ENCODE measurements around the gene STXBP6. TPM values are rescaled to one million over a fixed set of nuclear protein-coding genes. Genes with fewer than 3 reads are reported as not detected.

STXBP6 gene
- total and polyA plus RNA-seq, 2 of the 13 experiments (the other 11 are each of a cell fraction or from before 2014, with no cell fraction given), result 35.3 to 42.8 TPM

GRCh38 chr14:24814944-24815343 is 235.0 kb downstream of the STXBP6 start (continued):
- peak; percentile 36; the same call in 1 of the 2 replicates for TF ChIP-seq ARID5B (CRISPR knock-in tag; IDR thresholded peaks at IDR 0.05)
- no peak for TF ChIP-seq CHD2 (IDR thresholded peaks at IDR 0.05; ENCODE audit: low read depth, low read length)
- TF ChIP-seq MAF1 (CRISPR knock-in tag; IDR thresholded peaks at IDR 0.05; ENCODE audit: borderline replicate concordance), result 0 out of 2 replicates have a peak, but pooled peaks have one; percentile 22
- TF ChIP-seq ZSCAN25 (CRISPR knock-in tag; IDR thresholded peaks at IDR 0.05), result 0 out of 2 replicates have a peak, but pooled peaks have one; percentile 6
- TF ChIP-seq ZNF12 (CRISPR knock-in tag; IDR thresholded peaks at IDR 0.05), result 0 out of 2 replicates have a peak, but pooled peaks have one; percentile 12

GRCh38 chr14:24814346-24814745 is 235.6 kb downstream of the STXBP6 start:
- no peaks in the 10 kb centered on the region for H3K27me3 ChIP-seq (ENCODE audit: control insufficient read depth in 1 of 2, insufficient read depth in 2 of 2, low read length in 2 of 2)
- no peaks in the 10 kb centered on the region for H3K9me3 ChIP-seq (ENCODE audit: low read length)
- no peak overlapping the region for H3K4me2 ChIP-seq (ENCODE audit: low read depth, low read length)
- WGBS (ENCODE audit: low lambda C conversion rate), result 95% methylated on average over 2 of the region's 2 CpGs
- no peak overlapping the region for H2AFZ ChIP-seq (ENCODE audit: low read length)
- H3K9ac ChIP-seq (ENCODE audit: insufficient read depth, low read depth, low read length), result no peak overlapping the region
- no peaks in the 10 kb centered on the region for H4K20me1 ChIP-seq (ENCODE audit: insufficient read depth, low read length)
- in situ Hi-C loops (cut with HindIII; ENCODE audit: extremely low pct_ligation_motif_present, low pct_unique_long_range_greater_than_20kb), result no loop called here
- no peak overlapping the region for H3K27ac ChIP-seq (ENCODE audit: extremely low read length, insufficient read depth, low read length)
- intact Hi-C loops (cut with micrococcal nuclease; ENCODE audit: unreplicated experiment), result no loop called here
- ATAC-seq (no peak), FAIRE-seq (no peak), DNase-seq (ENCODE audit: low spot score) (no peak)
- ChIA-PET CTCF (ENCODE audit: low intra/inter-chr PET ratio, low total read pairs) (no interaction called here), POLR2A (interaction anchor here (0.7 to 10.7 kb wide), 4 partner anchors 10 to 231 kb away, joined by 3 to 380 read pairs (median 4); no protein-coding TSS in a partner anchor)
- no peak overlapping the region for H3K4me3 ChIP-seq (replicated peaks in 1 of 3; ENCODE audit: insufficient read depth in 1 of 3, low read depth in 2 of 3, low read length in 3 of 3)
- peaks cover 0 to 1% of the 10 kb centered on the region in 2 experiments; a peak in 1 of 5 replicates for H3K36me3 ChIP-seq (replicated peaks in 1 of 2; ENCODE audit: control insufficient read depth in 1 of 2, insufficient read depth in 2 of 2, low read length in 2 of 2)
- BruUV-seq (replicated peaks), result no TSS peak
- H3K79me2 ChIP-seq (ENCODE audit: insufficient read depth, low read length), result no peaks in the 10 kb centered on the region
- peaks cover 78% of the 10 kb centered on the region for H3K4me1 ChIP-seq (ENCODE audit: insufficient read depth, low read length)
- TF ChIP-seq ZKSCAN1 (IDR thresholded peaks at IDR 0.05; ENCODE audit: low read length) (0 out of 2 replicates have a peak, but pooled peaks have one; percentile 7), ZNF644 (CRISPR knock-in tag; IDR thresholded peaks at IDR 0.05; ENCODE audit: low read depth) (no peak), LRRFIP1 (CRISPR knock-in tag; conservative IDR thresholded peaks at IDR 0.05) (0 out of 2 replicates have a peak, but pooled peaks have one; percentile 15), ZNF501 (CRISPR knock-in tag; IDR thresholded peaks at IDR 0.05) (0 out of 2 replicates have a peak, but pooled peaks have one; percentile 62), ZNF317 (CRISPR knock-in tag; IDR thresholded peaks at IDR 0.05) (peak; percentile 15; the same call in 1 of the 2 replicates), ZC3H4 (CRISPR knock-in tag; IDR thresholded peaks at IDR 0.05; ENCODE audit: borderline replicate concordance) (no peak)

All from HepG2 (cell line).